IMR-90 (cell line): Measurements from ENCODE around the gene GINS1. TPM values are rescaled to one million over a fixed set of nuclear protein-coding genes. Genes with fewer than 3 reads are reported as not detected.
A peak's percentile ranks its signal among the peaks of the same experiment; 100 is the strongest.

Experiments used
- ATAC-seq: fragments of 200-7000 bp; cut with Tn5 transposase; 2 replicates; pipeline ENCODE4 v1.9.1; 2020; ENCODE audit warnings: low read depth, mild to moderate bottlenecking, moderate library complexity
- BruUV-seq: library from RNA; stranded (reverse); fragments of 400-500 nt; replicated peaks from 2 replicates; lab custom pipeline; 2021; lab: Mats Ljungman, UMichigan
- CTCF ChIA-PET: fragments of 300-600 bp; formaldehyde crosslinking; extraction: SDS; loops from one replicate; lab custom pipeline; 2021; ENCODE audit warnings: antibody characterized with exemption; lab: Yijun Ruan, JAX
- POLR2A ChIA-PET: fragments of 300-600 bp; sonication (Branson Sonifier 250); formaldehyde crosslinking; loops from one replicate; lab custom pipeline; 2022; ENCODE audit warnings: antibody characterized with exemption; ENCODE audit not compliant: unreplicated experiment; lab: Charles Lee
- DNase-seq: peaks from one replicate; pipeline ENCODE4 v3.0.0; 2013
- H2AFZ ChIP-seq: replicated peaks from 2 replicates; pipeline ENCODE3; 2013; ENCODE audit warnings: low read length, mild to moderate bottlenecking; ENCODE audit not compliant: poor library complexity
- H2AK5ac ChIP-seq: 2 replicates; pipeline ENCODE4 v1.6.1; 2013; ENCODE audit warnings: low read depth, low read length, inconsistent platforms
- H2AK9ac ChIP-seq: replicated peaks from 2 replicates; pipeline ENCODE3; 2013; ENCODE audit warnings: mild to moderate bottlenecking, low read depth, low read length, moderate library complexity; ENCODE audit not compliant: poor library complexity
- H2BK120ac ChIP-seq: 2 replicates; pipeline ENCODE4 v1.6.1; 2013; ENCODE audit warnings: low read depth, low read length, inconsistent platforms
- H2BK15ac ChIP-seq: 3 replicates; pipeline ENCODE4 v1.6.1; 2013; ENCODE audit warnings: low read depth, low read length, inconsistent platforms
- H2BK20ac ChIP-seq: 2 replicates; pipeline ENCODE4 v1.6.1; 2013; ENCODE audit warnings: low read depth, mild to moderate bottlenecking, inconsistent platforms, low read length, moderate library complexity
- H2BK5ac ChIP-seq: 2 replicates; pipeline ENCODE4 v1.6.1; 2013; ENCODE audit warnings: mild to moderate bottlenecking, low read depth, low read length, inconsistent platforms; ENCODE audit not compliant: poor library complexity, severe bottlenecking
- H3K14ac ChIP-seq: replicated peaks from 2 replicates; pipeline ENCODE4 v1.6.1; 2013; ENCODE audit warnings: low read depth, low read length, inconsistent platforms
- H3K18ac ChIP-seq: 2 replicates; pipeline ENCODE4 v1.6.1; 2013; ENCODE audit warnings: low read depth, low read length, control low read depth
- H3K23ac ChIP-seq: 2 replicates; pipeline ENCODE4 v1.6.1; 2013; ENCODE audit warnings: low read depth, low read length, inconsistent platforms
- H3K27ac ChIP-seq: 2 replicates; pipeline ENCODE4 v1.5.1; 2013; ENCODE audit warnings: mild to moderate bottlenecking, control low read depth, low read length; ENCODE audit not compliant: insufficient read depth
- H3K27me3 ChIP-seq: 2 replicates; pipeline ENCODE4 v1.6.1; 2013; ENCODE audit warnings: low read length; ENCODE audit not compliant: control insufficient read depth, insufficient read depth
- H3K36me3 ChIP-seq: 2 replicates; pipeline ENCODE4 v1.6.1; 2013; ENCODE audit warnings: low read length, mixed read lengths; ENCODE audit not compliant: control insufficient read depth, insufficient read depth
- H3K4ac ChIP-seq: 2 replicates; pipeline ENCODE4 v1.6.1; 2013; ENCODE audit warnings: low read depth, low read length, inconsistent platforms
- H3K4me1 ChIP-seq: 2 replicates; pipeline ENCODE4 v1.6.1; 2013; ENCODE audit warnings: low read length, mixed read lengths; ENCODE audit not compliant: control insufficient read depth, insufficient read depth
- H3K4me2 ChIP-seq: 2 replicates; pipeline ENCODE4 v1.6.1; 2013; ENCODE audit warnings: low read depth, mild to moderate bottlenecking, control low read depth, low read length, moderate library complexity
- H3K4me3 ChIP-seq: 2 replicates; pipeline ENCODE4 v1.5.1; 2013; ENCODE audit warnings: low read depth, mild to moderate bottlenecking, control low read depth, low read length, moderate library complexity; ENCODE audit not compliant: insufficient read depth
- H3K56ac ChIP-seq: 2 replicates; pipeline ENCODE4 v1.6.1; 2013; ENCODE audit warnings: low read length, inconsistent platforms; ENCODE audit not compliant: insufficient read depth; ENCODE audit errors: extremely low read depth
- H3K79me1 ChIP-seq, 2 experiments: 2 replicates each; pipeline ENCODE4 v1.6.1; 2013; ENCODE audit warnings: low read length in 2 of 2, inconsistent platforms in 1 of 2, low read depth in 1 of 2
- H3K9ac ChIP-seq: 2 replicates; pipeline ENCODE4 v1.6.1; 2013; ENCODE audit warnings: low read depth, low read length, control low read depth
- H3K9me1 ChIP-seq: 2 replicates; pipeline ENCODE4 v1.6.1; 2013; ENCODE audit warnings: low read length, inconsistent platforms; ENCODE audit not compliant: insufficient read depth
- H3K9me3 ChIP-seq: 2 replicates; pipeline ENCODE4 v1.6.1; 2013; ENCODE audit warnings: low read length; ENCODE audit not compliant: control insufficient read depth, insufficient read depth
- H4K20me1 ChIP-seq: 2 replicates; pipeline ENCODE4 v1.6.1; 2013; ENCODE audit warnings: low read length, inconsistent platforms; ENCODE audit not compliant: insufficient read depth
- H4K5ac ChIP-seq: 2 replicates; pipeline ENCODE4 v1.6.1; 2013; ENCODE audit warnings: mild to moderate bottlenecking, low read depth, low read length, control low read depth
- H4K8ac ChIP-seq, 2 experiments: 2 replicates each; pipeline ENCODE4 v1.6.1; 2013; ENCODE audit warnings: low read depth in 2 of 2, low read length in 2 of 2, control low read depth in 1 of 2, inconsistent platforms in 1 of 2
- H4K91ac ChIP-seq: 2 replicates; pipeline ENCODE4 v1.6.1; 2013; ENCODE audit warnings: low read depth, low read length, inconsistent platforms; ENCODE audit not compliant: insufficient read depth
- BHLHE40 ChIP-seq: fragments of 150-350 bp; IDR thresholded peaks from 2 replicates; pipeline ENCODE4 v1.6.1; 2016; ENCODE audit warnings: mild to moderate bottlenecking, low read depth, low read length
- CTCF ChIP-seq: conservative IDR thresholded peaks from 2 replicates; pipeline ENCODE4 v1.5.1; 2012; ENCODE audit warnings: mild to moderate bottlenecking, low read depth, low read length, improper control_type of control experiment
- ELK1 ChIP-seq: fragments of 150-350 bp; IDR thresholded peaks from 2 replicates; pipeline ENCODE4 v1.6.1; 2016; ENCODE audit warnings: low read depth, mild to moderate bottlenecking, low read length, moderate library complexity, borderline replicate concordance
- MAFK ChIP-seq: IDR thresholded peaks from 2 replicates; pipeline ENCODE4 v1.6.1; 2012; ENCODE audit warnings: low read depth, low read length, improper control_type of control experiment
- MAZ ChIP-seq: IDR thresholded peaks from 2 replicates; pipeline ENCODE4 v1.6.1; 2012; ENCODE audit warnings: low read depth, mild to moderate bottlenecking, low read length, improper control_type of control experiment, moderate library complexity, borderline replicate concordance
- MXI1 ChIP-seq: IDR thresholded peaks from 2 replicates; pipeline ENCODE4 v1.6.1; 2012; ENCODE audit warnings: low read depth, mild to moderate bottlenecking, low read length, moderate library complexity, borderline replicate concordance
- NFE2L2 ChIP-seq: fragments of 150-350 bp; IDR thresholded peaks from 2 replicates; pipeline ENCODE4 v1.6.1; 2016; ENCODE audit warnings: low read depth, mild to moderate bottlenecking, low read length
- POLR2A ChIP-seq: IDR thresholded peaks from 2 replicates; pipeline ENCODE4 v1.6.1; 2012; ENCODE audit warnings: mild to moderate bottlenecking, low read depth, low read length
- RAD21 ChIP-seq: IDR thresholded peaks from 2 replicates; pipeline ENCODE4 v1.6.1; 2012; ENCODE audit warnings: low read length, improper control_type of control experiment
- RCOR1 ChIP-seq: IDR thresholded peaks from 2 replicates; pipeline ENCODE4 v1.6.1; 2012; ENCODE audit warnings: mild to moderate bottlenecking, low read length, improper control_type of control experiment; ENCODE audit not compliant: insufficient replicate concordance
- RFX5 ChIP-seq: IDR thresholded peaks from 2 replicates; pipeline ENCODE4 v1.8.0; 2012; ENCODE audit warnings: low read depth, mild to moderate bottlenecking, low read length, moderate library complexity
- SMC3 ChIP-seq: fragments of 150-350 bp; IDR thresholded peaks from 2 replicates; pipeline ENCODE4 v1.6.1; 2016; ENCODE audit warnings: low read depth, mild to moderate bottlenecking, antibody characterized with exemption, low read length, moderate library complexity
- USF2 ChIP-seq: fragments of 150-350 bp; IDR thresholded peaks from 2 replicates; pipeline ENCODE4 v1.6.1; 2017; ENCODE audit warnings: mild to moderate bottlenecking, antibody characterized with exemption, low read length, low read depth
- WGBS, 2 experiments: methylation state at CpG; one replicate each; pipeline versions ENCODE4 v1.1.5 to v1.1.7; 2013; ENCODE audit warnings: missing lambda C conversion rate in 2 of 2; ENCODE audit not compliant: insufficient read length in 1 of 2; ENCODE audit errors: extremely low coverage in 2 of 2; 5-methylcytosine and 5-hydroxymethylcytosine counted together
- dilution Hi-C: fragments of 300-500 bp; cut with HindIII; formaldehyde crosslinking; loops from one replicate; pipeline ENCODE4 v1.14.3; 2018; ENCODE audit warnings: low sequenced_read_pairs; ENCODE audit not compliant: unreplicated experiment
- in situ Hi-C: fragments of 300-500 bp; cut with MboI; formaldehyde crosslinking; loops from 3 replicates; pipeline ENCODE4 v1.14.3; 2019; ENCODE audit warnings: low sequenced_read_pairs, inconsistent platforms, mixed read lengths
- intact Hi-C: fragments of 100-400 bp; cut with micrococcal nuclease; formaldehyde crosslinking; loops from 2 replicates; pipeline ENCODE4 v1.10.0; 2022
- polyA plus RNA-seq, 3 experiments: library from polyadenylated mRNA; depleted of rRNA; stranded (reverse); fragments of >200 nt; gene quantifications; 2 replicates each; pipeline ENCODE4 v1.2.3, GENCODE V29; 2012; ENCODE audit warnings: low replicate concordance in 1 of 3
- total RNA-seq: library from RNA; depleted of rRNA; stranded (reverse); fragments of >200 nt; gene quantifications from 2 replicates; pipeline ENCODE4 v1.2.3, GENCODE V29; 2012

GINS1 gene
- total and polyA plus RNA-seq, 2 of the 4 experiments (the other 2 are of a cell fraction), result 4.9 to 6.6 TPM

- Histone ChIP-seq H3K23ac (no peak overlapping the region), H3K4ac (no peak overlapping the region), H2AK9ac (peak overlapping the region; percentile 5), H3K18ac (no peak overlapping the region), H3K27ac (no peak overlapping the region), H3K14ac (no peak overlapping the region), H3K9ac (no peak overlapping the region), H2BK15ac (no peak overlapping the region), H3K4me1 (no peaks in the 10 kb centered on the region), H2AFZ (no peak overlapping the region), H3K4me2 (no peak overlapping the region), H4K91ac (no peak overlapping the region), H3K36me3 (peaks cover 28% of the 10 kb centered on the region), H2BK120ac (no peak overlapping the region), H4K20me1 (no peaks in the 10 kb centered on the region; the same call in 1 of the 2 replicates), H4K5ac (no peak overlapping the region), H3K9me1 (no peaks in the 10 kb centered on the region; the same call in 1 of the 2 replicates), H2BK5ac (no peak overlapping the region), H2AK5ac (no peak overlapping the region), H3K27me3 (no peaks in the 10 kb centered on the region), H3K4me3 (no peak overlapping the region), H3K9me3 (no peaks in the 10 kb centered on the region), H2BK20ac (no peak overlapping the region), H3K79me1 (no peaks in the 10 kb centered on the region), H3K56ac (no peak overlapping the region), H4K8ac (no peak overlapping the region)
- intact Hi-C loops, result no loop called here
- dilution Hi-C loops, result no loop called here
- ChIA-PET CTCF (no interaction called here), POLR2A (no interaction called here)
- TF ChIP-seq RCOR1 (no peak), MXI1 (no peak), NFE2L2 (no peak), RAD21 (no peak), ELK1 (no peak), CTCF (no peak), BHLHE40 (no peak), RFX5 (no peak), SMC3 (no peak), USF2 (no peak), POLR2A (no peak), MAZ (no peak), MAFK (no peak)
- no TSS peak for BruUV-seq
- DNase-seq (peak; percentile 43), ATAC-seq (peak; percentile 40; the same call in 1 of the 2 replicates)
- in situ Hi-C loops, result no loop called here
- 81% methylated on average over 12 of the region's 25 CpGs; no CpG with 5 or more reads in 1 of the 2 experiments for WGBS, 2 experiments
Measured at GRCh38 chr20:25453035-25453810, 45.8 kb downstream of the GINS1 start.
